Medulla oblongata (tissue), 1 donor: ENCODE results near the gene GRIK4.

Experiments used
- DNase-seq: peaks from one replicate; pipeline ENCODE4 v3.0.0-alpha.2; 2015; ENCODE audit errors: extremely low spot score

Gene GRIK4

GRCh38 chr11:120509346-120510053 is 2.0 kb upstream of the GRIK4 start:
- no peak for DNase-seq

- DNase-seq: no peak
Measured at GRCh38 chr11:120510406-120511115, 987 bp upstream of the GRIK4 start.

GRCh38 chr11:120511820-120512738 is 531 bp downstream of the GRIK4 start:
- DNase-seq: no peak

- DNase-seq: peak; percentile 21
Measured at GRCh38 chr11:120512739-120513435, 1.3 kb downstream of the GRIK4 start.

- DNase-seq: no peak
Measured at GRCh38 chr11:120513436-120514315, 2.1 kb downstream of the GRIK4 start.

GRCh38 chr11:120514541-120515121 is 3.1 kb downstream of the GRIK4 start:
- DNase-seq: no peak

- no peak for DNase-seq
Measured at GRCh38 chr11:120515186-120515723, 3.7 kb downstream of the GRIK4 start.

- no peak for DNase-seq
Measured at GRCh38 chr11:120516461-120517389, 5.2 kb downstream of the GRIK4 start.

- DNase-seq: no peak
Measured at GRCh38 chr11:120517390-120517761, 5.8 kb downstream of the GRIK4 start.

GRCh38 chr11:120517801-120518291 is 6.3 kb downstream of the GRIK4 start:
- no peak for DNase-seq

GRCh38 chr11:120518356-120518755 is 6.8 kb downstream of the GRIK4 start:
- DNase-seq: no peak

GRCh38 chr11:120519474-120519873 is 7.9 kb downstream of the GRIK4 start:
- DNase-seq: no peak

- DNase-seq: no peak
Measured at GRCh38 chr11:120520091-120520822, 8.7 kb downstream of the GRIK4 start.

GRCh38 chr11:120521176-120521575 is 9.6 kb downstream of the GRIK4 start:
- no peak for DNase-seq

GRCh38 chr11:120522021-120522420 is 10.5 kb downstream of the GRIK4 start:
- no peak for DNase-seq

GRCh38 chr11:120522736-120523135 is 11.2 kb downstream of the GRIK4 start:
- no peak for DNase-seq

- DNase-seq: no peak
Measured at GRCh38 chr11:120523196-120523595, 11.6 kb downstream of the GRIK4 start.

- no peak for DNase-seq
Measured at GRCh38 chr11:120524536-120525085, 13.1 kb downstream of the GRIK4 start.
